PC-3 (cell line): ENCODE data around the gene HLCS.
"Not testable (repeated sequence)": the region's sequence is repeated elsewhere in the genome, so short reads cannot be mapped to it uniquely, and the experiment has no call there.

Source experiments
- CTCF ChIP-seq: fragments of 300-600 bp; sonication (generic); conservative IDR thresholded peaks from 2 replicates; pipeline ENCODE4 v1.5.1; 2017; ENCODE audit warnings: antibody characterized with exemption, low read depth, mild to moderate bottlenecking, low read length
- EZH2 ChIP-seq: fragments of 300-600 bp; sonication (generic); IDR thresholded peaks from one replicate; pipeline ENCODE4 v1.6.1; 2017; ENCODE audit warnings: antibody characterized with exemption, mild to moderate bottlenecking, low read length; ENCODE audit not compliant: unreplicated experiment
- EZH2phosphoT487 ChIP-seq: fragments of 300-600 bp; sonication (generic); IDR thresholded peaks from 2 replicates; pipeline ENCODE4 v1.6.1; 2018; ENCODE audit warnings: mild to moderate bottlenecking, antibody characterized with exemption, low read length, borderline replicate concordance

GRCh38 chr21:36989199-36989698 lies 22.8 kb upstream of the HLCS start:
- not testable (repeated sequence) for TF ChIP-seq CTCF, EZH2, EZH2phosphoT487
